GM20431 (cell line): Measurements from ENCODE around the gene RBAK.
"Not testable (repeated sequence)": the region's sequence is repeated elsewhere in the genome, so short reads cannot be mapped to it uniquely, and the experiment has no call there.

ENCODE experiments used
- in situ Hi-C: fragments of 300-500 bp; cut with MseI, MboI; formaldehyde crosslinking; loops from one replicate; pipeline ENCODE4 v1.15.0; 2020; ENCODE audit warnings: low sequenced_read_pairs; ENCODE audit not compliant: unreplicated experiment

RBAK gene

DNA sequence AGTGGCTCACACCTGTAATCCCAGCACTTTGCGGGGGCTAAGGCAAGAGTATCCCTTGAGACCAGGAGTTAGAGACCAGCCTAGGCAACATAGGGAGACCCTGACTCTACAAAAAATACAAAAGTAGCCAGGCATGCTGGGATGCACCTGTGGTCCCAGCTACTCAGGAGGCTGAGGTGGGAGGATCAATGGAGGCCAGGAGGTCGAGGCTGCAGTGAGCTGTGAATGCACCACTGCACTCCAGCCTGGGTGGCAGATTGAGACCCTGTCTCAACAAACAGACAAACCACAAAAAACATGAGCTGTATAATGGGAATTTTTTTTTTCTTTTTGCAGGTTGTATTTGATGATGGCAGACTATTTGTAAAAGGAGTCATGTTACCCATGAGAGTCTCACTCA lies 1.5 kb downstream of the RBAK start:
- in situ Hi-C loops: not testable (repeated sequence)

DNA sequence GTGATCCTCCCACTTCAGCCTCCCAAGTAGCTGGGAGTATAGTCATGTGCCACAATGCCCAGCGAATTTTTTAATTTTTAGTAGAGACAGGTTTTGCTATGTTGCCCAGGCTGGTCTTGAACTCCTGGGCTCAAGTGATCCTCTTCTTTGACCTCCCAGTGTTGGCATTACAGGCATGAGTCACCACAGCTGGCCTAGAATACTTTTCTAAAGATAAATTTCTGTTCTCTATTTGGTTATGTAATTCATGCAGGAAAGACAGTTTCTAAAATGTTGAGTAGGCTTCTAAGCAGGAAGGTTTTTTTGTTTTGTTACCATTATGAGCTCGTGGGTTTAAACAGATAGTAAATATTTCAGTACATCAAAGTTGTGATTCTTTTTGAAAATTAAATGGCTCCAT lies 5.0 kb downstream of the RBAK start:
- in situ Hi-C loops: no loop called here

- in situ Hi-C loops: not testable (repeated sequence)
Observed at GRCh38 chr7:5051731-5052130, 6.1 kb downstream of the RBAK start.

- in situ Hi-C loops: no loop called here
Observed at GRCh38 chr7:5053175-5053574, 7.5 kb downstream of the RBAK start.

GRCh38 chr7:5063698-5064097 lies 18.0 kb downstream of the RBAK start:
- in situ Hi-C loops: no loop called here

DNA sequence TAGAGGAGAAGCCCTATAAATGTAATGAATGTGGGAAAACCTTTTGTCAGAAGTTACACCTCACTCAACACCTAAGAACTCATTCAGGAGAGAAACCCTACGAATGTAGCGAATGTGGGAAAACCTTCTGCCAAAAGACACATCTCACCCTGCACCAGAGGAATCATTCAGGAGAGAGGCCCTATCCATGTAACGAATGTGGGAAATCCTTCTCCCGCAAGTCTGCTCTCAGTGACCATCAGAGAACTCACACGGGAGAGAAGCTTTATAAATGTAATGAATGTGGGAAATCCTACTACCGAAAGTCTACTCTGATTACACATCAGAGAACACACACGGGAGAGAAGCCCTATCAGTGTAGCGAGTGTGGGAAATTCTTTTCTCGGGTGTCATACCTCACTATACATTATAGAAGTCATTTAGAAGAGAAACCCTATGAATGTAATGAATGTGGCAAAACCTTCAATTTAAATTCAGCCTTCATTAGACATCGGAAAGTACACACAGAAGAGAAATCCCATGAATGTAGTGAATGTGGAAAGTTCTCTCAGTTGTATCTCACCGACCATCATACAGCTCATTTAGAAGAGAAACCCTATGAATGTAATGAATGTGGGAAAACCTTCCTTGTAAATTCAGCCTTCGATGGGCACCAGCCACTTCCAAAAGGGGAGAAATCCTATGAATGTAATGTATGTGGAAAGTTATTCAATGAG lies 18.9 kb downstream of the RBAK start:
- in situ Hi-C loops: no loop called here

DNA sequence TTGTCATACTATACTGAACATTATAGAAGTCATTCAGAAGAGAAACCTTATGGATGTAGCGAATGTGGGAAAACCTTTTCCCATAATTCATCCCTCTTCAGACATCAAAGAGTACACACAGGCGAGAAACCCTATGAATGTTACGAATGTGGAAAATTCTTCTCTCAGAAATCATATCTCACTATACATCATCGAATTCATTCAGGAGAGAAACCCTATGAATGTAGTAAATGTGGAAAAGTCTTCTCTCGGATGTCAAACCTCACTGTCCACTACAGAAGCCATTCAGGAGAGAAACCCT lies 19.4 kb downstream of the RBAK start:
- in situ Hi-C loops: no loop called here

- in situ Hi-C loops: no loop called here
Observed at GRCh38 chr7:5068521-5068920, 22.9 kb downstream of the RBAK start.

DNA sequence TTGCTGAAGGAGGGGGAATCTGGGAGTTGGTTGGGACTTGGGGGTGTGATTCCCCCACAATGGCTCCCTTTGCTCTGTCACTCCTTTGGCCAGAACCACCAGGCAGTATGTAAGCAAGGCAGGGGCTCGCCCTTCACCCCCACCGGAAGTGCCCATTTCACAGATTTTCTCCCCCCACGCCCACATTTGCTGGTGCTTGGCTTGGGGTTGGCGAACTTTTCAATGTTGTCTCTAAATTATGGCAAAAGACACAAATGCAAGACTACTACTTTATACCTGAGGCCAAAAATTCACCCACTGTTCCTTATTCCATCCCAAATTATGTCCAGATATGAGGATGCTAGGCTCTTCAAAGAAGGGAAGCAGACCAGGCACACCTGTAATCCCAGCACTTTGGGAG lies 24.5 kb downstream of the RBAK start:
- in situ Hi-C loops: no loop called here

DNA sequence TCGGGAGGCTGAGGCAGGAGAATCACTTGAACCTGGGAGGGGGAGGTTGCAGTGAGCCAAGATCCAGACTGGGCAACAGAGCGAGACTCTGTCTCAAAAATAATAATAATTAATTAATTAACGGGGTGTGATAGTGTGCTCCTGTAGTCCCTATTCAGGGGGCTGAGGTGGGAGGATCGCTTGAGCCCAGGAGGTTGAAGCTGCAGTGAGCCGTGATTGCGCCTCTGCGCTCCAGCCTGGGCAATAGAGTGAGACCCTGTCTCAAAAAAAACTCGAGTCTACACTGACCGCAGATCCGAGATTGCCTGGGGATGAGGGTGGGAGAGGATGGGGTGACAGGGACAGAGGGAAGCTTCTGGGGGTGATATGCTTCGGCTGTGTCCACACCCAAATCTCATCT lies 29.5 kb downstream of the RBAK start:
- in situ Hi-C loops: loop anchor here (25.0 kb wide), 2 partner anchors 238 to 463 kb away; no protein-coding TSS in a partner anchor

- in situ Hi-C loops: loop anchor here (25.0 kb wide), 2 partner anchors 240 to 465 kb away; no protein-coding TSS in a partner anchor
Observed at GRCh38 chr7:5077740-5078139, 32.1 kb downstream of the RBAK start.

DNA sequence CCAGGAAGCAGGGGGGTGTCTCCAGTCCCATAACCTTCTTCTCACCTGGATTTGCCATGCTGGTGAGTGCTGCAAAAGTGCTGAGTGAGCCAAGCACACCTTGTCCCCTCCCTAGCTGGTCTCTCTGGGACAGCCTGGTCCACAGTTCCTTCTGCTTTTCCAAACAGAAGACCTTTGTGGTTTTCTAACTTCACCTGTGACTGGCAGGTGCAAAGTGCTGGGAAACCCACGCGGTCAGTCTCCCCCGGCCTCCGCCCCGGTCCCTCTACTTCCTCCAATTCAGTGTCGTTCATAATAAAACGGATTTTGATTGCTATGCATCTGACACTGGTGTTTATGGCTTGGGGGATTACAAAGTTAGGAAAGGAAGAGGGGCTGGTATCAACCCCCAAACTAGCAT lies 37.1 kb downstream of the RBAK start:
- in situ Hi-C loops: loop anchor here (25.0 kb wide), 2 partner anchors 246 to 471 kb away; no protein-coding TSS in a partner anchor

DNA sequence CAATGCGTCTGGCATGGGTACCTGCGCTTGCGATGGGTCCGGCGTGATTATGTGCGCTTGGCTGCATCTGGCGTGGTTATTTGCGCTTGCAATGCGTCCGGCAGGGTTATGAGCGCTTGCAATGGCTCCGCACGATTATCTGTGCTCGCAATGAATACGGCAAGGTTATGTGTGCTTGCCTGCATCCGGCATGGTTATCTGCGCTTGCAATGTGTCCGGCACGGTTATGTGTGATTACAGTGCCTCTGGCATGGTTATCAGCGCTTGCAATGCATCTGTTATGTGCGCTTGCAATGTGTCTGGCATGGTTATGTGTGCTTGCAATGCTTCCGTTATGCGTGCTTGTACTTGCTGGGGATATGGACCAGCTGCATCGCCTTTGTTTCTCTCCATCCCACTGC lies 37.7 kb downstream of the RBAK start:
- in situ Hi-C loops: loop anchor here (25.0 kb wide), 2 partner anchors 246 to 471 kb away; no protein-coding TSS in a partner anchor

DNA sequence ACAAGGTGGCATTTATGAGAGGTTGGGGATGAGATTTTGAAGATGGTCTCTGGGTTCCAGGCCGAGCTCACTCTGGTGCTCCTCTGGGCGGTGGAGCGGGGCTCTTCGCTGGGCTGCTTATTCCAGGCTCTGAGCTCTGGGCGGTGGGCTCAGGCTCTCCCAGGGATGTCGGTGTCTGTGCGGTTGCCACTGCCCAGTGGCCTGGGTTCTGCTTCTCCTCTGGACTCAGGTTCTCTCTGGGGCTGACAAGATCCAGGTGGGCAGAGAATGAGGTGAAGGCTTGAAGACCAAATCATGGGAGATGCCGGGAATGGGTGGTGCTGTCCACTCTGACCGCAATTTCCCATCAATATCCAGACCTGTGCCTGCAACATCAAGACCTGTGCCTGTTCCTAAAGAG lies 40.6 kb downstream of the RBAK start:
- in situ Hi-C loops: loop anchor here (25.0 kb wide), 2 partner anchors 249 to 474 kb away; no protein-coding TSS in a partner anchor

- in situ Hi-C loops: loop anchor here (25.0 kb wide), 2 partner anchors 251 to 476 kb away; no protein-coding TSS in a partner anchor
Observed at GRCh38 chr7:5088228-5088833, 42.7 kb downstream of the RBAK start.

DNA sequence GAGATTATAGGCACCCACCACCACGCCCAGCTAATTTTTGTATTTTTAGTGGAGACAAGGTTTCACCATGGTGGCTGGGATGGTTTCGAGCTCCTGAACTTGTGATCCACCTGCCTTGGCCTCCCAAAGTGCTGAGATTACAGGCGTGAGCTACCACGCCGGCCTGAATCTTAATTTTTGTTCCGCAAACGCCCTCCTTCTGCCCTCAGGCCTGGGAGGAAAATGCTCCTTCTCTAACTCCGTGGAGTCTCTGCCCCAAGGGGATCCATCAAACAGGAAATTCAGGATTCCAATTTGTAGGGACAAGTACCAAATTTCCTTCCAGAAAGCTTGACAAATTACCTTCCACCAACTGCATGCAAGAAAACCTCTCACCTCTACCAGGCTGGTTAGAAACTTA lies 43.2 kb downstream of the RBAK start:
- in situ Hi-C loops: loop anchor here (25.0 kb wide), 2 partner anchors 252 to 477 kb away; no protein-coding TSS in a partner anchor

GRCh38 chr7:5093948-5094347 lies 48.3 kb downstream of the RBAK start:
- in situ Hi-C loops: loop anchor here (25.0 kb wide), 2 partner anchors 257 to 482 kb away; no protein-coding TSS in a partner anchor

DNA sequence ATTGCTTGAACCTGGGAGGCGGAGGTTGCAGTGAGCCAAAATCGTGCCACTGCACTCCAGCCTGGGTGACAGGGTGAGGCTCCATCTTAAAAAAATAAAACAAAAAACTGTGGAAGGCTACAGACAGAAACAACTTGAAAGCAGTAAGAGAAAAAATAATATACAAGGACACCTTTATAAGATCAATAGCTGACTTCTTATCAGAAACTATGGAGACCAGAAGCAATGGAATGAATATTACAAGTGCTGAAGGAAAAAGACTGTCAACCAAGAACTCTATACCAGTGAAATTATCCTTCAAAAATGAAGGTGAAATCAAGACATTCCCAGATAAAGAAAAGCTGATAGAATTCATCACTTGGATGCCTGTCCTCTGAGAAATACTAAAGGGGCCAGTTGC lies 49.0 kb downstream of the RBAK start:
- in situ Hi-C loops: loop anchor here (25.0 kb wide), 2 partner anchors 257 to 482 kb away; no protein-coding TSS in a partner anchor

GRCh38 chr7:5116359-5116758 lies 70.7 kb downstream of the RBAK start:
- in situ Hi-C loops: no loop called here

DNA sequence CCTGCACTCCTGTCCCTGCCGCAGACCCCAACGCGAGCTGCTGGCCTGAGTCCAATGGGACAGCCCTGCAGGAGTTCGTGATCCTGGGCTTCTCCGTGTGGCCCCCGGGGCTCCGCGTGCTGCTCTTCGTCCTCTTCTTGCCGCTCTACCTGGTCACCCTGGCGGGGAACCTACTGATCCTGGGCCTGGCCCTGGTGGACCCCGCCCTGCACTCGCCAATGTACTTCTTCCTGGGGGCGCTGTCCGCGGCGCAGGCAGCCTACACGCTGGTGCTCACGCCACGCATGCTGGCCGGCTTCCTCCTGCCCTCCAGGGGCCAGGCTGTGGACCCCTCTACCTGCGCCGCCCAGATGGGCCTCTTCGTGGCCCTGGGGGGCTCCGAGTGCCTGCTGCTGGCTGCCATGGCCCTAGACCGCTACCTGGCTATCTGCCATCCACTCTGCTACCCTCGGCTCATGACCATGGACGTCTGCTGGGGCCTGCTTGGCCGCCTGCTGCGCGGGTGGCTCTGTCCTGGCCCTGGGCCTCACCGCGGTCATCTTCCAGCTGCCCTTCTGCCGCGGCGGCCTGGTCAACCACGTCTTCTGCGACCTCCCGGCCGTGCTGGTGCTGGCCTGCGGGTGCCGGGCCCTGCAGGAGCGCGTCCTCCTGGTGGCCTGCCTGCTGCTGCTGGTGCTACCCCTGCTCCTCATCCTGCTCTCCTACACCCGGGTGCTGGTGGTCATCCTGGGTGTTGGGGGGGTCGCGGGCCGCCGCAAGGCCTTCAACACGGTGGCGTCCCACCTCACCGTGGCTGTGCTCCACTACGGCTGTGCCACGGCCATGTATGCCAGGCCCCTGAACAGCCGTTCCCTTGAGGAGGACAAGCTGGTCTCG lies 71.7 kb downstream of the RBAK start:
- in situ Hi-C loops: no loop called here
